HG03442 (cell line): ENCODE results near the gene GLB1L.
"Not testable (repeated sequence)": the region's sequence is repeated elsewhere in the genome, so short reads cannot be mapped to it uniquely, and the experiment has no call there.

ENCODE experiments used
- ATAC-seq: cut with Tn5 transposase; IDR thresholded peaks from one replicate; pipeline ENCODE4 v1.9.1; 2021; ENCODE audit warnings: mild to moderate bottlenecking, moderate library complexity; ENCODE audit not compliant: unreplicated experiment

GLB1L gene

GRCh38 chr2:219245148-219245898, at the start of gene GLB1L, which contains the start of gene STK16:
GLB1L (minus strand) TSS chr2:219245444; CDS start chr2:219243573, 1,871 bp downstream.
STK16 (plus strand) TSS chr2:219245479; CDS start chr2:219246000, 521 bp downstream.
- peak; percentile 82 for ATAC-seq

GRCh38 chr2:219294356-219295351, 49.4 kb upstream of the GLB1L start:
- ATAC-seq: peak; percentile 82

GRCh38 chr2:219293736-219294231, 48.5 kb upstream of the GLB1L start:
- no peak for ATAC-seq

GRCh38 chr2:219292616-219293015, 47.4 kb upstream of the GLB1L start:
- ATAC-seq: no peak

DNA sequence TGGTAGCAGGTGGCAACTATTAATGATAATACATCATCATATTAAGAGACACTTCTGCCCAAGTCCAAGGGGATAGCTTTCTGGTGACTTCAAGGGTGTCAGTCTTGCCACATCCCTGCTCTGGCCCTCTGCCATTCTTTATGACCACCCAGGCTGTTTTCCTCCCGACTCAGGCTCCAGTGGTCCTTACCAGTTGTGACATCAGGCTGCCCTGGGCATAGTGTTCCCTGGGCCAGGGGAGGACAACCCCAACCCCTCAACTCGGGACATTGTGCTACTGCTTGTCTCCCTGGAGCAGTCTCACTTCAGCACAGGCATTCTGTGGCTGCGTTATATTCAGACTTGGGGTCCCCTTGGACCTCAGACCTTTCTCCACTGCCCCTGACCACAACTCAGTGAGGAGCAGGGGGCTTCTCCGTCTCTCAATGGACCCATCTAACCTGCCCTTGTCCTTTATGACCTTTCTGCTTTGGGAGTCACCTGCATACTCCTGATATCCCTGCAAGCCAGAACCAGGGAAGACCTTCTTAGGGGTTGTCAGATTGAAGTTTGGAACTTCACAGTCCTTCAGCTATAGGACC, 46.8 kb upstream of the GLB1L start:
- ATAC-seq: no peak

DNA sequence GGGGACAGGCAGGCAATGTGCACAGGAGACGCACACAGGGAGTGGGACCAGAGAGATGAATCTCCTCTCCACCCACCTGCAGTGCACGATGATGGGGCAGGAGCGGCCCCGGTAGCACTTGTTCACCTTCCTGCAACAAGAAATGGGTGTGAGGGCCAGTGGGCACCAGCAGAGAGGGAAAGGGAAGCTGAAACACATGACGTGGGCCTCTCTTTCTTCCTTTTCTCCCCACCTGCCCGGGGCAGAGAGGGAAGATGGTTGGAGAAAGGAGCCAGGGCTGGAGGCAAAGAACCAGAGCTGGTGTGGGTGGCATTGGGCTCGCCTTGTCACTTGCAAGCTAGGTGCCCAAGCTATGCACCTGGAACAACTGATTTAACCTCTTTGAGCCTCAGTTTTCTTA, 46.1 kb upstream of the GLB1L start:
- ATAC-seq: no peak

DNA sequence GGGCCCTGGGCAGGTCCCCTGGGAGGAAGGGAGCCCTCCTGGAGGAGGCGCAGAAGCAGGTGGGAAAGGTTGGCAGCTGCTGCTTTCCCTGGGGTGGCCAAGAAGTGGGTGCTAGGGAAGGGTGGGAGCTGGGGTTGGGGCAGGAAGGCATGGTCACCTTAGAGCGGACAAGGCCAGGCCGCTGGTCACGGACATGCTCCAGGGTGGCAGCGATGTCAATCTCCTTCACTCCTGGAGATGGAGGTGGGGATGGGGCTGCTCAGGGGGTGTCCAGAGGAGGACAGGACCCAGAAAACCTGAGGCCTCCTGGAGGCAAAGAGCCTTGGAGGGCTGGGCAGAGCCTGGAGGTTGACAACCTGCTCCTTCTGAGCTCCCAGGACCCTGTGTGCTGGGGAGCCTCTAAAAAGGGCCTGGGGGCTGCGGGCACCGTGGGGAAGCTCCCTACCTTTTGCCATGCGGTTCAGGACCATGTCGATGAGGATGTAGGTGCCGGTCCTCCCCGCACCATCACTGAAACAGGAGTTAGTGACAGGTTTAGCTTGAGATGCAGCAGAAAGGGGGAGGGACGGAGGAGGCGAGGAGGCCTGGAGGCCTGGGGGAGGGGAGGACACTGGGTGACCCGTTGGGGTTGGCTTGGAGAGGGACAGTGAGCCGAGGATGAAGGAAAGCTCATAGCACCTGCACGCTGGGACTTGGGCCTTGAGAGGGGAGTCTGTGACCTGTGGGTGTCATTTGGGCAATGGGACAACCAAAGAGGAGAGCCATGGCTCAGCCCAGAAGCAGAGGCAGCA, 45.3 kb upstream of the GLB1L start:
- no peak for ATAC-seq

GRCh38 chr2:219289537-219290361, 44.5 kb upstream of the GLB1L start:
- no peak for ATAC-seq

DNA sequence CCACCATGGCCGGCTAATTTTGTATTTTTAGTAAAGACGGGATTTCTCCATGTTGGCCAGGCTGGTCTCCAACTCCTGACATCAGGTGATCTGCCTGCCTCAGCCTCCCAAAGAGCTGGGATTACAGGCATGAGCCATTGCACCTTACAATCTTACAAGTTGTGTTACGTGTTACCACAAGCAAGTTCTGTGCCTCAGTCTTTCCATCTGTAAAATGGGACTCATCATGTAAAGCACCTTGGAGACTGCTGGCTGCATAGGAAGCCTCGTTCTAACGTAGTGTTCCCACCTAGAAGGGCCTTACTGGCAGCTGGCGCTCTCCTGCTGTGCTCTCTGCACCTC, 43.9 kb upstream of the GLB1L start:
- no peak for ATAC-seq

GRCh38 chr2:219287580-219288265, 42.5 kb upstream of the GLB1L start:
- ATAC-seq: no peak

GRCh38 chr2:219287116-219287440, 41.8 kb upstream of the GLB1L start:
- not testable (repeated sequence) for ATAC-seq

- ATAC-seq: no peak
These were observed 41.3 kb upstream of the GLB1L start for GRCh38 chr2:219286436-219287115.

DNA sequence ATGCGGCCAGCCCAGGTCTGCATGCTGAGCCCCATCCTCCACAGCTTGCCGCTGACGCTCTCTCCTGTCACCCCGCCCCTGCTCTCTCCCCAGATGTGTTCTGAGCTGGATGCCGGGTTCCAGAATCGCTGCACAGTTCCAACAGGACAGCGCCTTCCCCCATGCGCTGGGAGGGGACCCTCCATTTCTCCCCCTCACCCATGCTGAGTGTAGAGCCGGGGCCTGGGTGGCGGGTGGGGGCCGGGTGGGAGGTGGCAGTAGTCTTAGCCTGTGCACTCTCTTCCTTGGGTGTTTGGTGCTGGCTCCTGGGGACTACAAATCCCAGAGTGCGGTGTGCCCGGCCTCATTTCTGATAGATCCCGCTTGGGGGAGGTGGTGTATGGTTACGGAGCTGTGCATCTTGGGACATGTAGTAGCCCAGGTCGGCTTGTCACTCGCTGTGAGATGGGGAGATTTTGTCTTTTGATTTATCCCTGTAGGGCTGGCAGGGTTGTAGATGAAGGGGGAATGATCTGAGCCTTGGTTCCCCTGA, 40.7 kb upstream of the GLB1L start:
- ATAC-seq: no peak

DNA sequence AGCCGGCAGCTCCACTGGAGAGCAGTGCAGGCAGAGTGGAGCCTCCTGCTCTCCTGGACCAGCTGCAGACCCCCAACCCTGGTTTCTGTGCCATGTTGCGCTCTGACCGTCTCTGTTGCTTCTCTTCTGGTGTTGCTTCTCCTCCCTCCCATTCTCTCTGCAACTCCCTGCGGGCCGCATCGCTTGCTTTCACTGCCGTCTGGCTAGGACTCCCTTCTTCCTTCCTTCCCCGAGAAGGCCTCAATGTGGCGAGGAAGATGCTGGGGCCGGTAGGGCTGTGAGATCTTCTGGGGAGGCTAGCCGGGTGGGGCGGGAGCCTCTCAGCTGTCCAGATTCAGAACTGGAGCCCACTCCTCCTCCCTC, 40.1 kb upstream of the GLB1L start:
- no peak for ATAC-seq

DNA sequence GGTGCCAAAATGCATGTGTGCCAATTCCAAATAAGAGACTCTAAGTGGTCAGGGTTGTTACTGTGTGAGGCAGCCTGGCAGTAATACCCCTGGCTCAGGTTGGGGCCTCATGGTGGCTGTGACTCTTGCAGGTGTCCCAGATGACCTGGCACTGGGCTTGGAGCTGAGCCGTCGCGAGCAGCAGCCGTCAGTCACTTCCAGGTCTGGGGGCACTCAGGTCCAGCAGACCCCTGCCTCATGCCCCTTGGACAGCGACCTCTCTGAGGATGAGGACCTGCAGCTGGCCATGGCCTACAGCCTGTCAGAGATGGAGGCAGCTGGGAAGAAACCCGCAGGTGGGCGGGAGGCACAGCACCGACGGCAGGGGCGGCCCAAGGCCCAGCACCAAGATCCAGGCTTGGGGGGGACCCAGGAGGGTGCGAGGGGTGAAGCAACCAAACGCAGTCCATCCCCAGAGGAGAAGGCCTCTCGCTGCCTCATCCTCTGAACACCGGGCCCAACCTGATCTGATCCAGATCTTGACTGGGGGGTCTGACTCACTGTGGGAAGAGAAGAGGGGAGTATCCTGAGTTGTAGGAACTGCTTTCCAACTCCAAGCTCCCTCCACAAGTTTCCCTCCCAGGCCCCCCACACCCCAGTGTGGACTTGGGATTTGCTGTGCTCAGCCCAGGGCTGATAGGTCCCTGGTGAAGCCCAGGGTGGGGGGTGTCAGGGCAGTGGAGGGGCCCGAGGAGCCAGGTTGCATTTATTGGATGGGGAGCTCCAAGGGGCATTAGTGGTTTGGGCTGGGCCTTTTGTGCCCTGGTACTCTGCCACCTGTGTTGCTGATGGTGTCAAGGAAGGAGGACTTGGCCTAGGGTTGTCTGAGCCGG, 39.5 kb upstream of the GLB1L start:
- no peak for ATAC-seq

DNA sequence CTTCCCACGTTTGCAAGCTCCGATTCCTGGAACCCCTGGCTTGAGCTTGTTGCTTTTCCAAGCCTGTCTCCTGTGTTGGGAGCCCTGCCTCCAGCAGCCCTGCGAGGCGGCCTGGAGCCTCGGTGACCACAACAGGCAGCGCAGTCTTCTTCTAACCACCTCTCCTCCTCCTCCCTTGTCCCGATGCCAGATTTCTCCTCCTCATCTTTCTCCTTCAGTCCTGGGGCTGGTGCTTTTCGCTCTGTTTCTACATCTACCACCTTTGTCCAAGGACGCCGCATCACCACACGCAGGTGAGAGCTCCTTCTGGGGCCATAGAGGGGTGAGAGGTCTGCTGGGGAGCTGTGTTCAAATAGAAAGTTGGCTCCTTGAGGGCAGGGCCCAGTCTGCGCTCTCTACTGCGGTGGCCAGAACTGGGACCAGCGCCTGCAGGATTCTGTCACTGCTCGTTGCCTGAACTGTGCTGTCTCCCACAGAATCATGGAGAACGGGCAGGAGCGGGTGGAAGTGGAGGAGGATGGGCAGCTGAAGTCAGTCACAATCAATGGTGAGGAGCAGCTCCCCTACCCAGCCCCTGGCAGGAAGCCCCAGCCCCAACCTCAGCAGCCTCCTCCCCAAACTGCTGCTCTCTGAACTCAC, 37.8 kb upstream of the GLB1L start:
- no peak for ATAC-seq

DNA sequence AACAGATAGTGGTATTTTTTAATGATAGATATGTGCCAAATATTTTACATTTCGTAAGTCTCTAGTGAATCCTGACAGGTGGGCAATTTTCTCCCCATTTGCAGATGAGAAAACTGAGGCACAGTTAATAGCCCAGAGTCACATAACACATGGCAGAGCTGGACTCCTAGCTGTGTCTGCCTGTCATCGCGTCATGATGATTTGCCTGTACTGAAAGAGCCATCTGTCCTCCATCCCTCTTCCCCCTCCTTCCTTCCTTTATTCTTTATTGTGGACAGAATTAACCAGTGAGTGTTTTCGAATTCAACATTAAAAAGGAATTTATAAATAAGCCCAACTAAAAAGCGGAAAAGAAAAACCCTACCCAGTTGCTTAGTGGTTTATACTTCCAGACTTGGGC, 37.1 kb upstream of the GLB1L start:
- no peak for ATAC-seq
